IPS-NIHi11 (cell line): ENCODE results near the gene HLA-DOB.
"Not testable (repeated sequence)": the region's sequence is repeated elsewhere in the genome, so short reads cannot be mapped to it uniquely, and the experiment has no call there.

Experiments used
- DNase-seq: peaks from one replicate; pipeline ENCODE4 v3.0.0; 2012; ENCODE audit warnings: mixed read lengths, low spot score

HLA-DOB gene

DNA sequence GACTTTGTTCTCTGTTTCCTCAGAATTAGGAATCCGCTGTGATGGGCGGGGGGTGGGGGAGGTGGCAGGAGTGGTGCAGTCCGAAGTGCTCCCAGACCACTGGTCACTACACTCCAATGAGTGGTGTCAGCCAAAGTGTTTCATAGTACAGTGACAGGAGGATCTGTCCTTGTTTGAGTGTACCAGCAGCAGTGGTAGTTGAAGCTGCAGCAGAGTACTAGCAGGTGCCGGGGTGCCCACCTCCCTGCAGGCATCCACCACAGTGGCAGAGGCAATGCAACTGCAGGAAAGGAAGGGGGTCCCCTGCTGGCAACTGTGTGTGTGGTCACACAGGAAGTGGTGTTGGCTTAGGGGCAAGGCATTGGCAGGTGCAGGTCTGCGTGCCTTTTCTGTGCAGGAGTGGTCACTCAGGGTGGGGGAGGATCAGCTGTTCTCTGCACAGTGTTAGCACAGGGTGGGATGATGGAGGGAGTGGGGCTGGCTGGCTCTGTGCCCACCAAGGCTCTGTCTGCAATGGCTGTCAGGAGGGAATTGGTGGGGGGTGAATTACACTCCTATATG lies 9.7 kb downstream of the HLA-DOB start:
- DNase-seq, result no peak

DNA sequence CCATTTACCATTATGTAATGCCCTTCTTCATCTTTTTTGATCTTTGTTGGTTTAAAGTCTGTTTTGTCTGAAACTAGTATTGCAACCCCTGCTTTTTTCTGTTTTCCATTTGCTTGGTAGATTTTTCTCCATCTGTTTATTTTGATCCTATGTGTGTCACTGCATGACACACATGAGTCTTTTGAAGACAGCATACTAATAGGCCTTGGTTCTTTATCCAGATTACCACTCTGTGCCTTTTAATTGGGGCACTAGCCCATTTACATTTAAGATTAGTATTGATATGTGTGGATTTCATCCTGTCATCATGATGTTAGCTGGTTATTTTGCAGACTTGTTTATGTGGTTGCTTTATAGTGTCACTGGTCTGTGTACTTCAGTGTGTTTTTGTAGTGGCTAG lies 11.4 kb downstream of the HLA-DOB start:
- not testable (repeated sequence) for DNase-seq

GRCh38 chr6:32803416-32803815 lies 13.4 kb downstream of the HLA-DOB start:
- no peak for DNase-seq

GRCh38 chr6:32799740-32800139 lies 17.1 kb downstream of the HLA-DOB start:
- DNase-seq, result no peak

- DNase-seq, result no peak
These were observed 17.6 kb downstream of the HLA-DOB start for GRCh38 chr6:32799168-32799567.

- peak; percentile 78 for DNase-seq
These were observed 19.7 kb downstream of the HLA-DOB start for GRCh38 chr6:32796848-32797776.

DNA sequence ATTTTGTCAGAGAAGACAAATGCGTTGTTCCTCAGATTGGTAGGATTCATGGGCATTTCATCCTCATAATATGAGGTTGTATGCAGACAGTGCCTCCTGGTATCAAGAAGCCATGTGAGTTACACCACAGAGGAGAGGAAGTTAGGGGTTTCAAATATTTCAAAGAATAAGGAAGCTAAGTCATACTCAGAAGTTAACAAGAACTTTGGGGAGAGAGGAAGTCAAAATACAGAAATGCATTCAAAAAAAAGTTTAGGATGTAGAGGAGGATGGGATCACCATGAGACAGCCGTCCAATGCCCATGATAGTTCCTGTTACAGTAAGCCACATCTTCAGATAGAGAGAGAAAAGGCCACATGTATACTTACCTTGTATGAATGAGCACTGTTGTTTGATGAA lies 22.3 kb downstream of the HLA-DOB start:
- no peak for DNase-seq

DNA sequence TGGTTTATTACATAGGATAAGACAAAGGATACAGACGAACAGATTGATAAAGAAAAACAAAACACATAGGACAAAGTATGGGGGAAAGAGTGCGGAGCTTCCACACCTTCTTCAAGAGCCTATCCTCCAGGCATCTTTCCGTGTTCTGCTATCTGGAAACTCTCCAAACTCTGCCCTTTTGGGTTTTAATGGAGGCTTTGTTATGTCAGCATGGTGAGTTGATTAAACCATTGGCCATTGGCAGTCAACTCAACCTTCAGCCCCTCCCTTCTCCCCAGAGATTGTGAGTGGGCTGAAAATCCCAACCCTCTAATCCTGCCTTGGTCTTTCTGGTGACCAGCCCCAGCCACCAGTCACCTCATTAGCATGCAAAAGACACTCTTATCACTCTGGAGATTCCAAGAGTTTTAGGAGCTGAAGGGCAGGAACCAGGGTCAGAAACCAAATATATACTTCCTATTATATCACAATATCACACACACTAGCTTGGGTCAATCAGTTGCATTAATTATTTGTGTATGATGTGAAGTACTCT lies 23.8 kb downstream of the HLA-DOB start:
- no peak for DNase-seq

GRCh38 chr6:32790306-32790705 lies 26.5 kb downstream of the HLA-DOB start:
- DNase-seq, result no peak

DNA sequence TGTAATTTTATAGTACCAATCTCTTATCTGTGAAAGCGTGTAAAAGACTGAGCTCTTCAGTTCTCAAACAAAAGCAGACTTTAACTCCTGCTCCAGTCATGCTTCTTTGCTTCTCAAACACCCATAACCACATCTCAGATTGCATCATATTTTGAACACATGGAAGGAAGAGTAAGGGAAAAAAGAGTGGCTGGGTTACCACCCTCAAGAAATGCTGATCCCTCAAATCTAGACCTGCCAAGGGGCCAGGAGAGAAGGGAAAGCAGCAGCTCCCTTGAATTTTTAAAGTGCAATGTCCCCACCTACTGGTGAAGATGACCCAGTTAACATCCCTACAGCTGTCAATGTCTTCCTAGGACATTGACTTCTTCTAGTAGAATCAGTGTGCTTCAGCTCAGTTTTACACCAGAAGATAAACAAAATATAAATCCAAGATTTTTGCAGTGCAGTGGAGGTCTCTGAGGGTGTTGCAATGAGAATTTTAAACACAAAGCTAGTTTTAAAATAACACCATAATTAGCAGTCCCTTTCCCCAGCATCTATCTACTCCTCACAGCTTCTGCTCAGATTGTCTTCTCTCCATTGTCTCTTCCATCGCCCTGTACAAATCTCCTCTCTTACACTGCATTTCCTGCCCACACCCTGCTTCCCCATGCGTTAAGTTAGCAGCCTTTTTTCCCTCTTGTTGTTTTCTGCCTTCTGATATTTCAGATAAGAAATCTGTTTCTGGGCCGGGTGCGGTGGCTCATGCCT lies 30.8 kb downstream of the HLA-DOB start:
- DNase-seq, result peak; percentile 63

DNA sequence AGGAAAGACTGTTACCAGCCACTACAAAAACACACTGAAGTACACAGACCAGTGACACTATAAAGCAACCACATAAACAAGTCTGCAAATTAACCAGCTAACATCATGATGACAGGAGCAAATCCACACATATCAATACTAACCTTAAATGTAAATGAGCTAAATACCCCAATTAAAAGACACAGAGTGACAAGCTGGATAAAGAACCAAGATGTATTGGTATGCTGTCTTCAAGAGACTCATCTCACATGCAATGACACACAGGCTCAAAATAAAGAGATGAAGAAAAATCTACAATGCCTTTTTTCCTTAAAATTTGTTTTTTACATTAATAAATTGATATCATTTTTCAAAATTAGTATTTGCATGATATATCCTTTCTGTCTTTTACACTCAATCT lies 33.9 kb downstream of the HLA-DOB start:
- DNase-seq, result not testable (repeated sequence)

DNA sequence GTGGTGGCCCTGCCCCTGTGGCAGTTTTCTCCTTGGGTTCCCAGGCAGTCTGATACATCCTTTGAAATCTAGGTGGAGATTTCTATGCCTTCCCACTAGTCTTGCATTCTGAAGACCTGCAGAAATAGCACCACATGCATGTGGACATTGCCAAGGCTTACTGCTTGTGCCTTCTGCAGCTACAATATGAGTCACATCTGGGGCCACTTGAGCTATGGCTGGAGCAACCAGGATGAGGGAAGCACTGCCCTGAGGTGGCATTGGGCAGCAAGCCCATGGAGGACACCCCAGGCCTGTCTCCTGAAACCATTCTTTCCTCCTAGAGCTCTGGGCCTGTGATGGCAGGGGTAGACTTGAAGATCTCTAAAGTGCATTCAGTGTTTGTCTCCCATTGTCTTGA lies 37.8 kb downstream of the HLA-DOB start:
- DNase-seq, result no peak

DNA sequence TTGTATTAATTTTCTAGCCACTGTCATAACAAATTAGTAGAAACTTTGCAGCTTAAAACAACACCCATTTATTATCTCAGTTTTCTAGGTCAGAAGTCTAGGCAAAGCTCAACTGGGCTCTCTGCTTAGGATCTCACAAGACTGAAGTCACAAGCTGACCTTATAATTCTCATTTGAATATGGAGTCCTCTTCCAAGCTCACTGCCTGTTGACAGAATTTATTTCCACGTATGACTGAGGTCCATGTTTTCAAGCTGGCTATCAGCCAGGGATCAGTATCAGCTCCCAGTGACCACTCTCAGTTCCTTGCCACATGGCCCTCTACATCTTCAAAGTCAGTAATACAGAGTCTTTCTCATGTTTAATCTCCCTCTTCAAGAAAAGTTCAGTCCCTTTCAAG lies 41.7 kb downstream of the HLA-DOB start:
- no peak for DNase-seq

DNA sequence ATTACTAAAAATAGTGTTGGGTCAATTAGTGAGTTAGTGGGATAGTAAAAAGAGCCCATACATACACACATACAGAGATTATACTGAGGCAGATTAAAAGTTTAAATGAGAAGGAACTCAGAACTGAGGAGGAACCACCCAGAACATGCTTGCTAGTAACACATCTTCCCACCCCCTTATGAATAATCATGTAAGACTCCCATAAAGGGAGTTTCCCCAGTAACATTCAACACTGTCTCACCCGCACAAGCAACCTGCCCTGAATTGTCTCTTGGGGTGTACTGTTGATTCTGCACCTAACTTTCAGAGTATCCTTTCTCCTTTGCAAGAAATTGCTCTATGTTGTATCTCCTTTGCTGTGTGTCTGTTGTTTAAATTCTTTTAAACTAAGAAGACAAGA lies 42.4 kb downstream of the HLA-DOB start:
- no peak for DNase-seq

DNA sequence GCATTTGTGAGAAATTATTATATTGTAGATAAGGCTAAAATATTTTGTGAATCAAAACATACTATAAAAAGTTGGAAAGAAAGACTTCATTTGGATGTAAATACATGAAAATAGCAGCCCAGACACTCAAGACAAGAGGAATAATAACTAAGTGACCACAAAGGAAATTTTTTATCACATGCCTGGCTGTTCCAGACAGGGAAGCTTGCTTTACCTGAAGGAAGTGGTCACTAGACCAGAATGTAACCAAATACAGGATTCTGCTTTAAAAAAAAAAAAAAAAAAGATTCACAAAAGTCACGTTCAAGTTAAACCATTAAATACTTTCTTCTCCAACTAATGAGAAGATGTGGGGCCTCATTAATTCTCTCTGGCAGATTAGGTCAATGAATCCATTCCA lies 44.1 kb downstream of the HLA-DOB start:
- DNase-seq, result no peak

GRCh38 chr6:32764048-32764447 lies 52.8 kb downstream of the HLA-DOB start:
- DNase-seq, result no peak

- no peak for DNase-seq
These were observed 53.4 kb downstream of the HLA-DOB start, which contains the start of gene HLA-DQB2 for GRCh38 chr6:32763421-32763820. TSS of gene HLA-DQB2 (minus strand) at chr6:32763532. CDS start at chr6:32763470, 62 bp downstream.
